GM19452 (cell line): ENCODE results near the gene SPATA13.

ENCODE experiments used
- ATAC-seq: cut with Tn5 transposase; IDR thresholded peaks from one replicate; pipeline ENCODE4 v1.9.1; 2021; ENCODE audit not compliant: unreplicated experiment

SPATA13 gene

DNA sequence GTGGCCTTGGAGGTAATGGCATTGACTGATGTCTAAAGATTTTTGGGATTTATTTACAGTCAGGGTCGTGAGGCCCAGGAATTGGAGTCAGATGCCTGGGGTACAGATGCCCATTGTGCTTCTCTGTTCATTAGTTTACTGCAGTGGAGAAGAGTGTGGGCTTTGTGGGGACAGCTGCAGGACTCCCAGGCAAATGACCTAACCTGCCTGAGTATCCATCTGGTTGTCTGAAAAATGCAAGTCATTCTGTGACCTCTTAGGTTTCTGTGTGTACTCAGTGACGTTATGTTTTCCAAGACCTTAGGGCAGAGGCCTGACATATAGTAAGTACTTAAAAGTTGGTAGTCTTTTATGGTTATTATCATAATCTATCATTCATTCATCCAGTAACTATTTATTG lies 60.5 kb downstream of the SPATA13 start:
- no peak for ATAC-seq

DNA sequence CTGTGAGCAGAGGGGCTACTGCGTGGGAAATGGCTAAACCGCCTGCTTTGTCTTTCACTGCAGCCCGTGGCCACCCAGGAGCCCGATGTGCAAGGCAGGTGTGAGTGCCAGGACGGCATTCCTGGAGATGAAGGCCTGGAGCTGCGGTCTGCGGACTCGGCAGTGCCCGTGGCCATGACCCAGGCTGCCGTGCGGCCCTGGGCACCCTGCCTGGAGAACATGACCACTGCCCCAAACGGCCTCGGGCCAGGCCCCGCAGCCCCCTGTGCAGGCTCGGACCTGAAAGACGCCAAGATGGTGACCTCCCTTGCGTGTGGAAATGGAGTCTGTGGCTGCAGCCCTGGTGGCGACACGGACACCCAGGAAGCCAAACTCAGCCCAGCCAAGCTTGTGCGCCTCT lies 62.2 kb downstream of the SPATA13 start:
- ATAC-seq = no peak

DNA sequence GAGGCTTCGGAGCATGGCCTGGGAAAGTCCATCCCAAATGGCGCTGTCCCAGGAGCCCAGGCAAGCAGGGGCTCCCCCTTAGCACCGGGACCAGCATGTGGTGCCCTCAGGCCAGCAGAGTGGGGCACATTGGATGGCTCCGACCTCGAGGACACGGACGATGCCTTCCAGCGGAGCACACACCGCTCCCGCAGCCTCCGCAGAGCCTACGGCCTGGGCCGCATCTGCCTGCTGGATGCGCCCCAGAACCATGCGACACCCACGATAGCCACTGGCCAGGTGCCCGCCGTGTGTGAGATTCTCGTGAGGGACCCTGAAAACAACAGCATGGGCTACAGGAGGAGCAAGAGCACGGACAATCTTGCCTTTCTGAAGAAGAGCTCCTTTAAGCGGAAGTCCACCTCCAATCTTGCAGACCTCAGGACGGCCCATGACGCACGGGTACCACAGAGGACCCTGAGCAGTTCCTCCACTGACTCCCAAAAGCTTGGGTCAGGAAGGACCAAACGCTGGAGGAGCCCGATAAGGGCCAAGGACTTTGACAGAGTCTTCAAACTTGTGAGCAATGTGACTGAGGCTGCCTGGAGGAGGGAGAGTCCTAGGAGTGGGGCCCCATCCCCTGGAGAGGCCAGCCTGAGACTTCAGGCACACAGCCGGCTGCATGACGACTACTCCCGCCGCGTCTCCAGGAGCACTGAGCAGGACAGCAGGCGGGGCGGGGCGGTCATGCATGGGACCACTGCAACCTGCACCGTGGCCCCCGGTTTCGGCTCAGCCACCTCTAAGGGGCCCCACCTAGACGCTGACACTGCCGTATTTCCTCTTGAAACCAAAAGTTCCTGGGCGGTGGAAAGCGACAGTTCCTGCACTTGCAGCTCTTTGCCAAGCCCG lies 63.1 kb downstream of the SPATA13 start:
- ATAC-seq = no peak

DNA sequence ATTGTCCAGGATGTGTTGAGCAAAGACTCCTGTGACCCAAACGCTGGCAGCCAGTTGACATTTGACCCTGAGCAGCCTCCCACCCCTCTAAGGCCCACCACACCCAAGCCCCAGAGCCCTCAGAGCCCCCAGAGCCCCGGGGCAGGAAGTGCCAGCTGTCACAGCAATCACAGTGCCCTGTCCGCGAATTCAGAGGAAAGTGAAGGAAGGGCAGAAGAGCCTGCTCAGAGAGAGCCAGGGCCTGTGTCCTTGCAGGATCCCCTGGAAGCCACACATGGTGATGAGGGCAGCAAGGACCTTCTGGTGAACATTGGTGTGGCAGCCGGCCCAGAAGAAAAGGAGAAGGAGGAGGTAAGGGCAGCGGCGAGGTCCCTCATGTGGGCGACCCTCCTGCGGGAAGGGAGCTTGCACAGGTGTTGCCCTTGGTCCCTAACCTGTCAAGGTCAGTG lies 63.7 kb downstream of the SPATA13 start:
- no peak for ATAC-seq

DNA sequence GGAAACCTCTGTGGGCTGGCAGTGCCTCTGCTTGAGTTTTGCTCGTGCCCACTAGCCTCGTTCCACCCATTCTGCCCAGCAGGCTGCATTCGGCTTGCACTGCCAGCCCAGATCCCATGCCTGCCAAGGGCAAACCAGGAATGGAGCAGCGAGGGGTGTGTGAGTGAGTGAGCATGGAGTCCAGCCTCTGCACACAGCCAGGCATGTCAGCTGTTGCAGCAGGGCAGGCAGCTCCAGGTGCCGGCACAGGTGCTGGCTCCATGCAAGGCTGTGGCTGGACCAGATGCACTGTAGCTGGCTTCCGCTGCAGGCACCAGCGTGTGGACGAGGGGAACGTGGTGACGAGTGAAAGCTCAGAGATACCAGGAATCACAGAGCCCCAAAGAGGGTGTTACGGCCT lies 64.5 kb downstream of the SPATA13 start:
- ATAC-seq = no peak

DNA sequence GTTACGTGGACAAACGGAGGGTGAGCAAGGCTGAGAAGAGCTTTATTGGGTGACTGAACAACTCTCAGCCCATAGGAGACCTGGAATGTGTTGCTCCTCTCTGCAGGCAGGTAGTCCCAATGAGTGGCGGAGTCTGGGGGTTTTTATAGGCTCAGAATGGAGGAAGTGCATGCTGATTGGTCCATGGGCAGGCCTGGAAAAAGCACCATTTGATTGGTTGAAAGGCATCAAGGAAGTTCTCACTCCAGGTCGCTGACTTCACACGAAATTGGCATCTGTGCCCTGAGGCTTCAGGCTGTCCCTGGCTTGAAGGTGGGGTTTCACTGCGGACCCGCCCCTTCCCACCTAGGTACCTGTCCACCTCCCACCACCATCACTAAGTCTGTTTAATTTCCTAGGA lies 65.4 kb downstream of the SPATA13 start:
- ATAC-seq = no peak

DNA sequence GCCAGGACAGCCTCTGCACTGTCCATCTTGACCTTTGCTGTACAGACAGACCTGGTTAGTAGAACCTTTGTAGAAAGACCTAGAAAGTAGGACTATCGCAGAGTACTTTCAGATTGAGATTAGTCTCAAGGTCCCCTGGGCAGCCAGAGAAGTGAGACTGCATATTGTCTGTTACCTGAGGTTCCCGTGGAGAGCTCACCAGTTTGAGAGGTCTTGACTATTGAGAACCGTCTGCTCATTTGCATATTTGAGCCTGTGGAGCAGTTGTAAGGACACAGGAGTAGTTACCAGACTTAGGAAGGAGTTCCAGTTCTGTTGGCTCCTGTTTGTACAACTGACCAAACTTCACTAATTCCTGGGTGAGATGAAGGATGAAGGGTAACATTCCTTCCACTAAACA lies 66.2 kb downstream of the SPATA13 start:
- no peak for ATAC-seq

DNA sequence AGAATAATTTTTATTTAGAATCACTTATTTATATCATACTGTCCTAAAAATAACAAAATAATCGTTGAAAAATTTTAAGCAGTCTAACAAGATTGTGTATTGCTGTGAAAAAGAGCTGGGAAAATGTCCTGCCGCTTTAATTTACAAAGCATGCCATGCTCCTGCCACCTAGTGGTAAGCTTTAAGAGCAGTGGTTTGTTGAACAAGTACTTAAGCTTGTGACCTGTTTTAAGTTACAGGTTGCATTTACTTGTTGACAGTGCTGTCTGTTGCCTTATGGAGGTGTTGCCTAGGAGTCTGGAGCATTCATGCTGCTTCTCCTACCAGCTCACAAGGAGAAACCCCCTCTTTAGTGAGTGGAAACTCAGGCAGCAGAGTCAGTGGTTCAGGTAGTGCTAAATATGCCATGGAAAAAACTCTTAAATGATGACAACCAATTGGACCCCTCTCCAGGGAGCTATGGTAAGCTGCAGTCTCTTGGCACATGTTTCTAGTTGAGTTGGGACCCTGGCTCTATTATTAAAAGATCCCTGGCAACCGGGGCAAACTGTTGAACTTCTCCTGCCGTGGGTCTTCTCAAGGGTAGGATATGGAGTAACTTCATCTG lies 68.4 kb downstream of the SPATA13 start:
- ATAC-seq = no peak

DNA sequence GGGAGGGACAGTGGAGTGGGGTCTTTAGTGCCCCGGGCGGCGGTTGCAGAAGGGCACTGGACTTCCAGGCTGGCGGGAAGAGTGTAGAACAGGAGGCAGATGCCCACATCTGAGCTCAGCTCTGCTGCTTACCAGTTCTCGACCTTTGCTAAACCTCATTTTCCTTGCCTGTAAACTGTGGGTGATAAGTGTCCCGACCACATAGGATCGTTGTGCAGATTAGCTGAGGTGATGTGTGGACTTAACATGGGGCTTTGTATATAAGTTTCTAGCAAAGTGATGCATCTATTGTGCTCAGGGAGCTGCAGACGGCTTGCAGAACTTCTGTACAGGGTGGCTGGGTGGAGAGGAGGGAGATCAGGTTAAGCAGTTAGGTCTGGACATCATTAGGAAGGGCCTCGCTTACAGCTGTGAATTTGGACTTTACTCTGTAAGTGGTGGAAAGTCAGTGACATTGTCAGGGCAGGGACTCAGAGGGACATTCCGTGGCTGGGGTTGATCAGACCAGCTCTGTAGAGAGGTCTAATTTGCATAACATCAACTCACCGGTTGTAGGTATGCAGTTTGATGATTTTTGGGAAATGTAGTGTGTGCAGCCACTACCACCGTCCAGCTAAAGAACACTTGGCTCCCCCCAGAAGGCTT lies 70.0 kb downstream of the SPATA13 start:
- no peak for ATAC-seq

DNA sequence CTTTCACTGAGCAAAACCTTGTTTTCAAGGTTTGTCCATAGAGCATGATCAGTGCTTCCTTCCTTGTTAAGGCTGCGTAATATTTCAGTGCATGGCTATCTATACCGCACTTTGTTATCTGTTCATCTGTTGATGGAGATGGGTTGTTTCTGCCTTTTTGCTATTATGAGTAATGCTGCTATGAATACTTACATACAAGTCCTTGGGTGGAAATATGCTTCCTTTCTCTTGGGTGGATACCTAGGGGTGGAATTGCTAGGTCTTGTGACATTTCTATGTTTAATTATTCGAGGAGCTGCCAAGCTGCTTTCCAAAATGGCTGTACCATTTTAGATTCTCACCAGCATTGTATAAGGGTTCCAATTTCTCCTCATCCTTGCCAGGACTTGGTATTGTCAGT lies 70.9 kb downstream of the SPATA13 start:
- ATAC-seq = no peak

DNA sequence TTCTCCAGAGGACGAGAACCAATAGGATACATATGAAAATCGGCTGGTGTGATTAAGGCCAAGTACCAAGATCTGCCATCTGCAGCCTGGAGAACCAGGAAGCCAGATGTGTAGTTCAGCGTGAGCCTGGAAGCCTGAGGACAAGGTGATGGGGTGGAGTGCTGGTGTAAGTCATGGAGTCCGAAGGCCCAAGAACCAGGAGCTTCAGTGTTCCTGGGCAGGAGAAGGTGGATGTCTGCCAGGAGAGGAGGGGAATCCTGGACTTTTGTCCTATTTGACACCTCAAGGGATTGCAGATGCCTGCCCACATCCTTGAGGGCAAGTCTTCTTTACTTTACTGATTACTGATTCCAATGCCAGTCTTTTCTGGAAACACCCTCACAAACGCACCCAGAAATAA lies 71.5 kb downstream of the SPATA13 start:
- no peak for ATAC-seq

DNA sequence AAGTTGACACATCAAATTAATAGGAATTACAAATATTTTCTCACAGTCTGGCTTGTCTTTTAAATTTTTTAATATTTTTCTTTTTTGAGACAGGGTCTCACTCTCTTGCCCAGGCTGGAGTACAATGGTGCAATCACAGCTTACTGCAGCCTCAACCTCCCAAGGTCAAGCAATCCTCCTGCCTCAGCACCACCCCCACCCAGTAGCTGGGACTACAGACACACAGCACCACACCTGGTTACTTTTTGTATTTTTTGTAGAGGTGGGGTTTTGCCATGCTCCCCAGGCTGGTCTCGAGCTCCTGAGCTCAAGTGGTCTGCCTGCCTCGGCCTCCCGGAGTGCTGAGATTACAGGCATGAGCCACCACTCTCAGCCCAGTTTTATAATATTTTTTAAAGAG lies 72.0 kb downstream of the SPATA13 start:
- no peak for ATAC-seq

DNA sequence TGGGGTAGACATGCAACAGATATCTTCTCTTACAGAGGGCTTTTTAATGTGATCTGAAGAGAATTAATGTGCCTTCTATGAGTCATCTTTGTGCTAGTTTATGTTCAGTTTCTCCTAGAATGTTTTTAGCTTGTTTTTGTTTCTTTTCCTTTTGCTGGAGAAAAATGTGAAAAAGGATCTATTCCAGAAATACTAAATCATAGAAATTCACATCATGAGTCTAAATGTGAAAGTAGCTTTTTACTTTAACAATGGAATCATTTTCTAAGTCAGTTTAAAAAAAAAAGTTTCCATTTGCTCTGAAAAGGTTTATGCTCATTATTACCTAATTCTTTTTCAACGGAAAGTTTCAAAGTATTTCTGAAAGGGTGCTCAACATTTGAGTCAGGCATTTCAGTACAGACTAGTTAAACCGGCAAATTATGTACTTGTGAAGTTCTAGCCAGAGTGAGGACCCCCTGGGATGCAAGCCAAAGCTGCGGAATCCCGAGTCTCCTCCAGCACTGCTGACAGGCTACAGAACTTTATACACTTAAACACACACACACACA lies 72.9 kb downstream of the SPATA13 start:
- ATAC-seq = no peak

DNA sequence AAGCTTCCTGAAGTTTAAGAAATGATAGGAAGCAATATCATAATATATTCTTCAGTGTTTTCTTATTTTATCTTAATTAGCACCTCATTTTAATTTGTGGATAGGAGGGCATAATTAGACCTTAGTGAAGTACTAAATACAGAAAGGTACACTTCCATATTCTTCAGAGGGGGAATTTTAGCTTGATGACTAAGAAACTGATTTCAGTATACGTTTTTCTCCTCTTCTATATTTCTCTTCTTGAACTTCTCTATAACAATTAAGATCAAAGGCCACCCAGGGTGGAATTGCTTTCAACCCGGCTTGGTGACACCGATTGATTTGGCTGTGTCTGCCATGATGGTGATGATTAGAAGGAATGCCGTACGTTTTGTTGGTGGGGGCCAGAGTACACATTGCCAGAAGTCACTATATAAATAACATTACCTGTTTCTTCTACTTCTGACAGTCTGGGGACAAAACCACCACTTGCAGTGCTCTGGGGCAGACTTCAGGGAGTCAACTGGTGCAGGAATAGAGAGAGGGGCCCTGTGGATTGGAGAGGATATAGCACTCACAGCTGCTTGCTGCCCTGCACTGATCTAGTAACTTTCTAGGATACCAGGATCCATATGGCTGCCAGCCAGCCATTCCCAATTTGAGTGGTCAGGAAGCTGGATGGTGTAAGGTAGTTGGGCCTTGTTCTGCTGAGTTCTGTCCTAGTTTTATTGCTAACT lies 73.8 kb downstream of the SPATA13 start:
- ATAC-seq = no peak

DNA sequence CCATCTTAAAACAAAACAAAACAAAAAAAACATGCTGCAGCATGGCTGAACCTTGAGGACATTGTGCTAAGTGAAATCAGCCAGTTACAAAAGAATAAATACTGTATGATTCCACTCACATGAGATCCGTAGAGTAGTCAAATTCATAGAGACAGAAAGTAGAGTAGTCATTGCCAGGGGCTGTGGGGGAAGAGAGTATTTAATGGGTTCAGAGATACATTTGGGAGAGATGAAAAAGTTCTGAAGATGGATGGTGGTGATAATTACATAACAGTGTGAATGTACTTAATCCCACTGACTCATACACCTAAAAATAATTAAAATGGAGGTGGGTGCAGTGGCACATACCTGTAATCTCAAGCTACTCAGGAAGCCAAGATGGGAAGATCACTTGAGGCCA lies 76.8 kb downstream of the SPATA13 start:
- ATAC-seq = no peak

DNA sequence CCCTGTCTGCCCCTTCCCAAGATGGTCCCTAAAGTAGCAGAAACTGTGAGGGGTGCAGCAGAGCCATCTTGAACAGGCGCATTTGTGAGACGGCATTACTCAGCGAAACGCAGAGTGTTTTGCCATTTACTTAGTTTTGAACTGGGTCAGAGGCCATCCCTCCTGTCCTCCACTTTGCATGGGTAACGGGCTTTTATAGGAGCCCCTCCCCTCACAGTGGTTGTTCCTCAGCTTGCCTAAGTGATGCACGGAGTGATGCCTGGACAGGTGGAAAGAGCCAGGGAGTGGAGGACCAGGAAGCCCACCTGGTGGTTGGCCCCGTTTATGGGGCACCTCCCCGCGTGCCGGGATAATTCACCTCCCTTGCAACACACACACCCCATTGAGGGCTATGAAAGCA lies 80.8 kb downstream of the SPATA13 start:
- ATAC-seq = no peak

DNA sequence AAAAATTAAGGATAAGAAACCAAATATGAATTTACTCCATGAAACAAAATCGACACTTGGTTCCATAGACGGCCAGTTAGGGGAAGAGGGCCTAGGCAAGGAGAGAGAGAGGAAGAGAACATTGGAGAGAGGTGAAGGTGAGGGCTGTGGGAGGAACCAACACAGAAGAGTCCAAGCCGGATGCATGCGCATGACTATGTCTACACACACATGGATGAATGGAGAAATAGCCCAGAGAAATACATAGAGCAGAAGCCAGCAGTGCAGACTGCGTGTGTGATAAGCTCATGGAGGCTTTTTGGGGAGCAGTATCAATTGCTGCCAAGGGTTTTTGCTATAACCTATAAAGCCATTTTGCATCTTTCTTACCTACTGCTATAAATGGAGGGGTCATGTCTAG lies 81.6 kb downstream of the SPATA13 start:
- no peak for ATAC-seq

DNA sequence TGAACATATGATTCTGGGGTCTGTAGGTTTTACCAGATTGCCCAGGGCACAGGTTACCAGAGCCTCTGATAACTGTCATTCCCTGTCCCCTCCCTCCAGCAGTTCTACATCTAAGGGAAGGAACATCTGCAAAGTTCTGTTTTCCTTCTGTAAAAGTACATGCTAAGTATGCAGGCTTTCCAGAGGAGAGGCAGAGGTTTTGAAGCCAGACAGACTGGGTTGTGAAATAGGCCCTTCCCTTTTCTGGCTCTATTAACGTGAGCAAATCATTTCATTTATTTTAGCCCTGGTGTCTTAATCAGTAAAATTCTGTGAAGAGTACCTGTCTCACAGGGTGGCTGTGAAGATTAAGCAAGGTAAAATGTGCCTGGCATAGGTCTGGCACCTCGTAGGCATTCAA lies 82.8 kb downstream of the SPATA13 start:
- no peak for ATAC-seq

DNA sequence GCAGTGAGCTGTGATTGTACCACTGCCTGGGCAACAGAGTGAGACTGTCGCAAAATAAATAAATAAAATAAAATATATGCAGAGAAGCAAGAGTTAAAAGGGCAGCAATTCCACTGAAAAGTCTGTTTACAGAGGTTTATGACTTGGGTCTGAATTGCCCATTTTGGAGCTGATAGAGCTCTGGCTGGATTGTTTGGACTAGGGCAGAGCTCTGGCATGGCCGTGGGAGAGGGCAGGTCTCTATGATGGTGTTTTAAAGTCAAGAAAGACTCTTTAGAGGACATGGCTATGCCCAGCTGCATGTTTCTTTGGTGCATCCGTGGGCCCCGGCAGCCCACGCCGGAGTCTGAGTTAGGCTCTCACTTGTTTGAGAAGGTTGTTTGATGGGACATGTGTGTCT lies 84.3 kb downstream of the SPATA13 start:
- no peak for ATAC-seq

DNA sequence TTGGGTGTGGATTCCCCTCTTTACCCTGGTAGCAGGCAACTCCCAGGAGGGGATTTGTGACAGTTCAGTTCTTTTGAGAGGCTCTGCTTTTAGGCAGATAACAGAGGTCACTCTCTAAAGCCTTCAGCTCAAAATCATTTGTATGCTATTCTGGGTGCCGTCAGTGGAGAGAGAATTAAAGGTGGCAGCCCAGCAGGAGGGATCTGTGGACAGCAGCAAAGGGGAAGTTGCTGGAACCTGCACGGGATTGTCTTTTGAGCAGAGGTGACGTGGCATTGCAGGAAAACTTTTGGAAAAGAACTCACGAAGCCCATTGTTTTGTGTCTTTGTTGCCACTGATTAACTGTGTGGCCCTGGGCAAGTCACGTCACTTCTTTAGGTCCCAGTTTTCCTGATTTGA lies 86.5 kb downstream of the SPATA13 start:
- no peak for ATAC-seq

DNA sequence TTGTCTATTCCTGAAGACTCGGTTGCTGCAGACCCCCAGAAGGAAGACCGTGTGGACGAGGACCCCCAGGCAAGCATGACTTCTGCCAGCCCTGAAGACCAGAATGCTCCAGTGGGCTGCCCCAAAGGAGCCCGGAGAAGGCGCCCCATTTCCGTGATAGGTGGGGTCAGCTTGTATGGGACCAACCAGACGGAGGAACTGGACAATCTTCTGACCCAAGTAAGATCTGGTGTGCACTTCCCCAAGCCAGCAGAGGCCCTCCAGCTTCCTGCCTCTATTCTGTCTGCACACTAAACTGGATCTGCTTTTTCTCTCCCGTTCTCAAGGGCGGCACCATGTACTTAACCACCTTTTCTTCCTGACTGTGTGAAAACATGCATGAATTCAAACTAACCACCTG lies 89.1 kb downstream of the SPATA13 start:
- no peak for ATAC-seq
